ENCODE data around the gene PAPLN. TPM values are rescaled to one million over a fixed set of nuclear protein-coding genes. Genes with fewer than 3 reads are reported as not detected.

The PAPLN gene
- polyA plus RNA-seq, 1 donor (not counting 4 experiments of a cell fraction or from before 2014, with no cell fraction given): 8.2 TPM

DNA sequence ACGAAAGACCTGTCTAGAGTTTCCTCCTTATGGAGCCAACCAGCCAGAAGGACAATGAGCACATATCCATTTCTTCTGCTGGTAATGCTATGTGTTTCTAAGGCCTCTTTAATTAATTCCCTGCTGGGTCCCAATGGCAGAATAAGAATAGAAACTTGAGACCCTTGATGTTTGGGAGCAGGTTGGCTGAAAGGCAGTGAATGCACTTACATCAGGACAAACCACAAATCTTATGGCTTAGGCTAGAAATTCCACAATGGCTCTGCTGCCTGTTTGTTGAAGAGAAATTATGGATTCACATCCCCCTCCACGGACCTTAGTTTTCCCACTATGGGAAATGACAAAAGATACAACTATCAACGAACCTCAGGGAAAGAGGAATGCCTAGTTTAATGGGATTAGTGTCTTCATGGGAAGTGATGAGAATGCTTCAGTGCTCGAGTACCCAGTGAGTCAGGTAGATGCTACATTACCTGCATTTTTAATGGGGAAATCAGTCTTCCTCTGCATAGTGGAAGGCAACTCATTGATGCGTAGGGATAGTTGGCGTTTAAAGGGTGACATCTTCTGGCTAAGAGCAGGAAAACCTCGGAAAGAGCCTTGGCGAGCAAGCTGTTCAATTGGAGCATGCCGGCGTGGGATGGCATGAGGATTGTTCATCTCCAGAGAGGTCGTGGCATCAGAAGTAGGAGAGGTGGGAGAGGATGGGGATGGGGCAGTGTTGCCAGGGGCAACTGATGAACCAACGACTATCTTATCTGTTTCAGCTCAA lies 46.5 kb downstream of the PAPLN start:
- peak; percentile 21 to 57 (median 39) for TF ChIP-seq CTCF (optimal IDR thresholded peaks at IDR 0.05 in 1 of 3, IDR thresholded peaks at IDR 0.05 in 1 of 3, conservative IDR thresholded peaks at IDR 0.05 in 1 of 3; ENCODE audit: extremely low read depth in 1 of 3, insufficient read depth in 2 of 3, low read length in 3 of 3)
- no peak for TF ChIP-seq EZH2 (IDR thresholded peaks at IDR 0.05; ENCODE audit: low read length)
- no peak overlapping the region for H2AFZ ChIP-seq (ENCODE audit: control insufficient read depth, low read length)
- H4K20me1 ChIP-seq (ENCODE audit: control insufficient read depth, extremely low read depth, insufficient read depth, low read length): no peaks in the 10 kb centered on the region
- H3K27ac ChIP-seq (ENCODE audit: control insufficient read depth, insufficient read depth, low read length): no peak overlapping the region
- H3K9ac ChIP-seq (ENCODE audit: control insufficient read depth, extremely low read depth, insufficient read depth, low read length): no peak overlapping the region
- H3K9me1 ChIP-seq (ENCODE audit: control insufficient read depth, extremely low read depth, insufficient read depth, low read length): no peaks in the 10 kb centered on the region
- no peaks in the 10 kb centered on the region for H3K4me1 ChIP-seq (ENCODE audit: control insufficient read depth, extremely low read depth, insufficient read depth, low read length)
- DNase-seq (ENCODE audit: low read depth, low spot score) (no peak), FAIRE-seq (peak; percentile 43)
- dilution Hi-C loops (cut with MboI; ENCODE audit: extremely low pct_ligation_motif_present, low sequenced_read_pairs): no loop called here
- H3K36me3 ChIP-seq (ENCODE audit: control insufficient read depth in 2 of 2, extremely low read depth in 1 of 2, insufficient read depth in 2 of 2, low read length in 2 of 2): peaks cover 23 to 39% of the 10 kb centered on the region in 2 experiments
- H3K79me2 ChIP-seq (ENCODE audit: control insufficient read depth, insufficient read depth, low read length): no peaks in the 10 kb centered on the region
- H3K4me2 ChIP-seq (ENCODE audit: control insufficient read depth, extremely low read depth, insufficient read depth, low read depth, low read length): no peak overlapping the region
- H3K27me3 ChIP-seq (ENCODE audit: control insufficient read depth, extremely low read depth, insufficient read depth, low read length): no peaks in the 10 kb centered on the region
- no peak overlapping the region for H3K4me3 ChIP-seq (ENCODE audit: control insufficient read depth in 2 of 3, extremely low read depth in 1 of 3, insufficient read depth in 2 of 3, low read depth in 1 of 3, low read length in 3 of 3)
- no peaks in the 10 kb centered on the region for H3K9me3 ChIP-seq (ENCODE audit: control insufficient read depth, low read depth, low read length)

DNA sequence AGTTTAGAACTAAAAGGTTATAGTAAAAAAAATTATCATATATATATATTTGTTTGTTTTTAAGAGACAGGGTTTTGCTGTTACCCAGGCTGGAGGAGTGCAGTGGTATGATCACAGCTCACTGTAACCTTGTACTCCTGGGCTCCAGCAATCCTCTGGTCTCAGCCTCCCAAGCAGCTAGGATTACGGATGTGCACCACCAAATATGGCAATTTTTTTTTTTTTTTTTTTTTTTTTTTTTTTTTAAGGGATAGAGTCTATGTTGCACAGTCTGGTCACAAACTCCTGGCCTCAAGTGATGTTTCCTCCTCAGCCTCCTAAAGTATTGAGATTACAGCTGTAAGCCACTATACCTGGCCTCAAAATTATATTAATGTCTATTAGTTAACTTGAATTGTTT lies 48.7 kb downstream of the PAPLN start:
- H3K4me2 ChIP-seq (ENCODE audit: control insufficient read depth, extremely low read depth, insufficient read depth, low read depth, low read length): no peak overlapping the region
- H3K9ac ChIP-seq (ENCODE audit: control insufficient read depth, extremely low read depth, insufficient read depth, low read length): no peak overlapping the region
- no peak overlapping the region for H3K4me3 ChIP-seq (ENCODE audit: control insufficient read depth in 2 of 3, extremely low read depth in 1 of 3, insufficient read depth in 2 of 3, low read depth in 1 of 3, low read length in 3 of 3)
- peaks cover 17 to 41% of the 10 kb centered on the region in 2 experiments for H3K36me3 ChIP-seq (ENCODE audit: control insufficient read depth in 2 of 2, extremely low read depth in 1 of 2, insufficient read depth in 2 of 2, low read length in 2 of 2)
- H3K27ac ChIP-seq (ENCODE audit: control insufficient read depth, insufficient read depth, low read length): no peak overlapping the region
- FAIRE-seq (no peak), DNase-seq (ENCODE audit: low read depth, low spot score) (no peak)
- no peaks in the 10 kb centered on the region for H3K9me3 ChIP-seq (ENCODE audit: control insufficient read depth, low read depth, low read length)
- no peaks in the 10 kb centered on the region for H4K20me1 ChIP-seq (ENCODE audit: control insufficient read depth, extremely low read depth, insufficient read depth, low read length)
- dilution Hi-C loops (cut with MboI; ENCODE audit: extremely low pct_ligation_motif_present, low sequenced_read_pairs): no loop called here
- H3K27me3 ChIP-seq (ENCODE audit: control insufficient read depth, extremely low read depth, insufficient read depth, low read length): no peaks in the 10 kb centered on the region
- TF ChIP-seq EZH2 (IDR thresholded peaks at IDR 0.05; ENCODE audit: low read length) (no peak), CTCF (optimal IDR thresholded peaks at IDR 0.05 in 1 of 3, IDR thresholded peaks at IDR 0.05 in 1 of 3, conservative IDR thresholded peaks at IDR 0.05 in 1 of 3; ENCODE audit: extremely low read depth in 1 of 3, insufficient read depth in 2 of 3, low read length in 3 of 3) (no peak)
- no peaks in the 10 kb centered on the region for H3K9me1 ChIP-seq (ENCODE audit: control insufficient read depth, extremely low read depth, insufficient read depth, low read length)
- no peak overlapping the region for H2AFZ ChIP-seq (ENCODE audit: control insufficient read depth, low read length)
- no peaks in the 10 kb centered on the region for H3K79me2 ChIP-seq (ENCODE audit: control insufficient read depth, insufficient read depth, low read length)
- H3K4me1 ChIP-seq (ENCODE audit: control insufficient read depth, extremely low read depth, insufficient read depth, low read length): no peaks in the 10 kb centered on the region
